NCI-H345 treated with DMSO at 0.1 percent for 48 hours (cell line): ENCODE results near the gene SLC35F3.

Experiments used
- DNase-seq: peaks from one replicate; lab custom pipeline; 2025; ENCODE audit not compliant: unreplicated experiment; lab: John Stamatoyannopoulos, UW

Gene SLC35F3

DNA sequence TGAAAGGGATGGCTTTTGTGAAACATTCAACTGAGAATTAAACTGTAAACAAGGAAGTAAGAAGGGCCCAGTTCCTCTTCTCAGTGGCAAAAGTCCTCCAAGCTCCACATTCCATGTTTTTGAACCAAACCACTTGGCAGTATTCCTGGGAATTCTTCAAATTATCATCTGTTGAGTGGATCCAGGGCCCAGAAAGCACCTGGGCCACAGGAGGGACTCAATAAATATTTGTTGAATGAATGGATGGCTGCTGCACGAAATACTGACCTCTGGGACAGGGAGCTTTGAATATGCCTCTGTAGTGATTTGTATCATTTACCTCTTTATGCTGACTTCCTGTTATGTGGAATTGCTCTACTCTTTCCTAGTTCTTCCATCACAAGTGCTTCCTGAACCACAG is 4.7 kb downstream of the SLC35F3 start:
- DNase-seq = no peak

DNA sequence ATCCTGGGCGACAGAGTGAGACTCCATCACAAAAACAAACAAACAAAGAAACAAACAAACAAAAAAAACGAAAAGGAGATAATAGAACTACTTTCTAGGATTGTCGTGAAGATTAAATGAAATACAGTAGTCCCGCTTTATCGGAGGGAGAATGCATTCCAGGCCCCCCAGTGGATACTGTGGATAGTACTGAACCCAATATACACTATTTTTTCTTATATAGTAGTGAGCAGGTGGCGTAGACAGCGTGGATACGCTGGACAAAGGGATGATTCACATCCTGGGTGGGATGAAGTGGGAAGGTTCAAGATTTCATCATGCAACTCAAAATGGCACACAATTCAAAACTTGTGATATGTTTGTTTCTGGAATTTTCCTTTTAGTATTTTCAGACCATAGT is 8.0 kb downstream of the SLC35F3 start:
- DNase-seq = no peak

DNA sequence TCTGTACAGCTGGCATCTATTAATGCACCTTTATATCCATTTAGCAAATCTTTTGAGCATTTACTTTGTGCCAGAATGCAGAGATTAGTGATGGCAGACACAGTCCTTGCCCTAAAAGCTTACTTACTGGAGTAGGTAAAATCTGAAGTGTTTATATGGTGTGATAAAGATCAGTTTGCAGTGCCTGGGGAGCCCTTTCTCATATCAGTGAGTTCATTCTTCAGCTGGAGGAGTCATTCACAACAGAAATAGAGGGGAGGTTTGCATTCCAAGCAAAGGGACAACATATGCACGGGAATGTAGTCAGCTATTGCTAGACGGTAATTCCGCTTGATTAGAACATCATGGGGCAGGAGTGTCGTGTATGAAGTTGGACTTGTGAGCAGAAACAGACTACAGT is 8.4 kb downstream of the SLC35F3 start:
- no peak for DNase-seq

DNA sequence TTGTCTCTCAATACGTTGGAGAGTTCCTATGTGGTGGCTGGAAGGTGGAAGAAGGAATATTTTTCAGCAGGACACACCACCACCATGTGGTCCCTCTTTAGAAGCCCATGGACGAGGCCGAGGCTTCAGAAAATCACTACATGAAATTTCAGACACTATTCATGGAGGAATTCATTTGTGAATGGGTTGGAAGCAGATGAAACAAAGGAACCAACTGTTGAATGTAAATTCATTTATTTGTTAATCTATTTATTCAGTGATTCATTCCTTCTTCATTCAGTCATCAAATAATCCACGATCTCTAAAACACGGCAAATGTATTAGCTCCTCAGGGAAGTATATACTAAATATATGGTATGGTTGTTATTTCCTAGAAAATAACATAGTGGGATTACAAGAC is 12.2 kb downstream of the SLC35F3 start:
- DNase-seq = no peak

DNA sequence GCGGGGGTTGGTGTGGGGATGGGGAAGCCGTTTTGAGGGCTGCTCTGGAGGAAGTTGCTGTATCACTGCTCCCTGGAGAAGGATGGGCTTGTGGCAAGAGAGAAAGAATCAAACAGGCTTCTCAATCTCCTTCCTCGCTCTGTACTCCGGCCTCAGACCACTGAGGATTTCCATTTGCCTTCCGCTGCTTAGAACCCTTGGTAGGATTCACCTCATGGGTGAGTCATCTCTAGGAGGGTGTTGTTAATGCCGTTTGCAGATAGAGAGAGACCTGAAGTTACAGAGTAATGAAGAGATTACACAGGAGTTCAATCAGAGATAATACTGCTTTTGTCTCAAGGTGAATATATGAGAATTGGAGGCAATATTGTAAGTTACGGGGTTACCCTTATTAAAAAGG is 15.3 kb downstream of the SLC35F3 start:
- no peak for DNase-seq

DNA sequence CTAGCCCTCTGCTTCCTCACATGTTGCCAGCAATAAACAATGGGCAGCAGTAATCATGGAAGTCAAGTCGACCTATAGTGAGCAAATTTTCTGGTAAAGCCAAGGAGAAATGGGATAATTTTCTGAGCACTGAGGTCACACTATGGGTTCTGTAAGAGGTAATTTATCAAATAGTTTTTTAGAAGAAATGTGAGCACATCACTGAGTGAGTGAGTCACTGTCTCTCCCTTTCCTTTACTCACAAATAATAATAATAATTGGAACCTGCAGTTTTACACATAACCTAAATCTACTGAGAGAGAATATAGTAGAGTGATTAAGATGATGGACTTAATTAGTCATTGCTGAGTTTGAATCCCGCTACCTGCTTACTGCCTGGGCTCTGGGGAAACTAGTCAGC is 23.6 kb downstream of the SLC35F3 start:
- DNase-seq = no peak

DNA sequence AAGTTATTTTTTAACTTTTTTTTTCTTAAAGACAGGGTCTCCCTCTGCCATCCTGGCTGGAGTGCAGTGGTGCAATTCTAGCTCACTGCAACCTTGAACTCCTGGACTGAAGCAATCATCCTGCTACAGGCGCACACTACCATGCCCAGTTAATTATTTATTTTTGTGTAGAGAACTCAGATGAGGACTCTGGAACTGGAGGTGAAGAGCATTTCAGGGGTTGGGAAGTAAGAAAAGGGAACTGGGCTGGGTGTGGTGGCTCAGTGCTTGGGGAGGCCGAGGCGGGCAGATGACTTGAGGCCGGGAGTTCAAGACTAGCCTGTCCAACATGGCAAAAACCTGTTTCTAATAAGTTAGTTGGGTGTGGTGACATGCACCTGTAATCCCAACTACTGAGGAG is 28.9 kb downstream of the SLC35F3 start:
- no peak for DNase-seq

DNA sequence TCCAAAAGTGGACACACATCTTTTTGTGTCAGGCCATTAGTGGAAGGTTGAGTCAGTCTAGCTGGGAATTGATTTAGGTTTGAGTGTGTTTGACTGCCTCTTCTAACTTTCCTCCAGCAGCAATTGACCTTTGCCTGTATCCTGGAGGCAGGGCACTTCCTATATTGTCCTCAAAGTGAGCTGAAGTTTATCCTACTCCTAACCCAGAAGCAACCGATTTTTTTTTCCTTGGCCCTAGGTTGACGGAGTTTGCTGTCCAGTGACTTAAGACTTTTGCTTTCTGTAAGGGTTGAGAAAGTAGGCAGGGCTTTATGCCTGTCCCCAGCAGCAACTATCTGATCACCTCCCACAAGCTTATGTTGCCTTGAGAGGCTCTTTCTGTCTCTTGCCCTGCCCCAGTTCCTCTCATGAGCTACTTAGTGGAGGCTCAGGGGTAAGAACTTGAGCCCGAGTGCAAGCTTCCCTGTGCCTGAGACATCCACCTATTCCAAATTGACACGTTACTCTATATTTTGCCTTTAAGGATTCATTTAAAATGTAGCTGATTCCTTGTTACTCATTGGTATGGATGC is 30.9 kb downstream of the SLC35F3 start:
- no peak for DNase-seq

DNA sequence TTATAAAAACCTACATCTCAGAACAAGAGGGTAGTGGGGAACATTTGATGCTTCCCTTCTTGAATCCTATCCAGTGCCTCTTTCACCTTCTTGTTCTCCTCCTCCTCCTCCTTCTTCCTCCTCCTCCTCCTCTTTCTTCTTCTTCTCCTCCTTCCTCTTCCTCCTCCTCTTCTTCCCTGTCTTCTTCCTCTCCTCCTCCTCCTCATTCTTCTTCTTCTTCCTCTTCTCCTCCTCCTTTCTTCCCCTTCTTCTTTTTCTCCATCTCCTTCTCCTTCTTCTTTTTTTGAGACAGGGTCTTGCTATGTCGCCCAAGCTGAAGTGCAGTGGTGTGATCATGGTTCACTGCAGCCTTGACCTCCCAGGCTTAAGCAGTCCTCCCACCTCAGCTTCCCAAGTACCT is 31.9 kb downstream of the SLC35F3 start:
- DNase-seq = no peak

DNA sequence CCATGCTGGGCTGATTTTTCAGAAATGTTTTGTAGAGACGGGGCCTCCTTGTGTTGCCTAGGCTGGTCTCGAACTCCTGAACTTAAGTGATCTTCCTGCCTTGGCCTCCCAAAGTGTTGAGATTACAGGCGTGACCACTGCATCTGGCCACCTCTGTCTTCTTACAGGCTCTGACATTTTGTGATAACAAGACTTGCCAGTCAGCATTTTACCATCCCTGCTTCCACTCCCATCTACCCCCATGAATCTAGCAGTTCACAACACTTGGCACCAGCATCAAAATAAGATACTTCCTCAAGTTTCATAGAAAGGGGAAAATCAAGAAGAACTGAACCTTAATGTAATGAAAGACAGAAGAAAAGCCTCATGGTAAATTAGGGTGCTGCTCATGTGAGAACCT is 32.4 kb downstream of the SLC35F3 start:
- DNase-seq = no peak

DNA sequence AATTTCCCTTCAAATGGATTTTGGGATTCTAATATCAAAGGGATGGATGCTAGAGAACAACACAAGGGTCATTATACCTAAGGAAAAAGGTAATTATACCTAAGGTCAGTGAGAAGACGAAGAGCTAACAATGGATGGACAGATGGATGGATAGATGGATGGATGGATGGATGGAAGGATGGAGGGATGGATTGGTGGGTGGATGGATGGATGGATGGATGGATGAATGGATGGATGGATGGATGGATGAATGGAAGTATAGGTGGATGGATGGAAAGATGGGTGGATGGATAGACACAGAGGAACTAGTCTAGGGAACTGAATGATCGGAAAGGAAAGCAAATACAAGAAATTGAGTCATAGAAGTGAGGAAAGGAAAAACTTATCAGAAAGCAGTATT is 34.0 kb downstream of the SLC35F3 start:
- no peak for DNase-seq

DNA sequence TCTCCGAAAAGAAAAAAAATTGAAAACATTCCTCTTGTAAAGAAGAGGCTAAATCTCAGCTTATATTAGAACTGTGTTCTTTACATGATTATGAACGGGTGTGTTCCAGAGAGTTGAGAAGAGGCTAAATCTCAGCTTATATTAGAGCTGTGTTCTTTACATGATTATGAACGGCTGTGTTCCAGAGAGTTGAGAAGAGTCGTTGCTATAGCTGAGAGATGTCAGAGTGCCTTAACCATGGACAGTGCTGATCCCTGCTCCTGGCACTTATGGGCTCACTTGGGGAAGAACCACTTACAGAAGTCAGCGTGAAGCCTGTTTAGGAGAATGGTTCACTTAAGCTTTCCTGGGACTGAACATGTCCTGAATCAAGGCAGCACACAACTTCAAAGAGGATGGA is 35.0 kb downstream of the SLC35F3 start:
- DNase-seq = no peak

DNA sequence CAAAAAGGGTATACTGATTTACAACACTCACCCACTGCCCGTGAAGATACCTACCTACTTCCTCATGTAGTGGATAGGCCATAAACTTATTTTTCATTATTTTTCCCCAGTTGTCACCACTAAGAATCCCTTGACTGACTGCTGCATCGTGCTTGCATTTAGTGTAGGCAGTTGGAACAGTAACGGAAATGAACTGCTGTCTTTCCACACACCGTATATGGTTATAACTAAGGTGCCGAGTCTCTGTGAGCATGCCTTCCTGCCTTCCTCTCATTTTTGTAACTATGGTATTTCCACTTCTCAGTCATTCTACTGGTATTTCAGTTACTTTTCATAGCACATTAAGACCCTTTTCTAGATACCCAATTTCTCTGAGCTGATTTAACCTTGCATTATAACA is 36.4 kb downstream of the SLC35F3 start:
- DNase-seq = no peak

DNA sequence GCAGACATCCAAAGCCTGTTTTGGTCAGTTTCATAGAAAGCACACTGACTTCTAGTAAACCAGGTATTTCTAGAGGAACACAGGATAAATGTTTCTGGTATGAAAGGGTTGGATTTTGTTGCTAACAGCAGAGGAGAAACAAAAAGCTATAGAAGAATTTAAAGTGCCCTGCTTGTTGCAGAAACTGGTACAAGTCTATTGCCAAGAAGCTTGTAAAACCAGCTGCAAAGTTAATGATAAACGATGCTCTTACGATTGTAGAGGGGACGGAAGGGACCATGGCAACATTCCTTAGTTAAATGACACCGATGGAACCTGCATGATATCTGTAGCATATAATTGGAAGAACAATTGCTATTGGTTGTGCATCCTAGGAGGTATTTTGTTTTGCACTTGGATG is 40.1 kb downstream of the SLC35F3 start:
- DNase-seq = no peak

DNA sequence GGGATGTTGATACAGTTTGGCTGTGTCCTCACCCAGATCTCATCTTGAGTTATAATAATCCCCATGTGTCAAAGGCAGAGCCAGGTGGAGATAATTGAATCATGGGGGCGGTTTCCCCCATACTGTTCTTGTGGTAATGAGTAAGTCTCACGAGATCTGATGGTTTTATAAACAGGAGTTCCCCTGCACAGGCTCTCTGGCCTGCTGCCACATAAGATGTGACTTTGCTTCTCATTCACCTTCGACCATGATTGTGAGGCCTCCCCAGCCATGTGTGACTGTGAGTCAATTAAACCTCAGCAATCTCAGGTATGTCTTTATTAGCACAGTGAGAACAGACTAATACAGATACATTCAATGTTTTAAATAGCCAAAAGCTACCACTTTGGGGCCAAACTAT is 41.1 kb downstream of the SLC35F3 start:
- no peak for DNase-seq

DNA sequence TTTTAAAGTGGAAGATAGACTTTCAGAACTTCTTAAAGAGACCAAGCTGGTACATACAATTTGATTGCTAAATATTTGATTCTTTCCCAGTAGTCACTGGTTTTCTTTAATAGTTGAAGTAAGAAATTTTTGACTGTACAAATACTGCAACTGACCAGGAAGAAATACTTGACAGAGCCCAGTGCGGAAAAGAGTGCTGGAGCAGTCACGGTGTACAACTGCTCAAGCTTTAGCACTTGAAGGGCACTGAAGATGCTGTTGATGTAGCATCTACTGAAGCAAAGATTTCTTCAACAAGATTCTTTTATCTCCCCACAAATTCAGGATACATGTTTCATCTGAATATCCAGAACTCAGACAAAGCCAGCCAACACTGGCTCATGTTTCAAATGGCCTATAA is 41.5 kb downstream of the SLC35F3 start:
- no peak for DNase-seq

DNA sequence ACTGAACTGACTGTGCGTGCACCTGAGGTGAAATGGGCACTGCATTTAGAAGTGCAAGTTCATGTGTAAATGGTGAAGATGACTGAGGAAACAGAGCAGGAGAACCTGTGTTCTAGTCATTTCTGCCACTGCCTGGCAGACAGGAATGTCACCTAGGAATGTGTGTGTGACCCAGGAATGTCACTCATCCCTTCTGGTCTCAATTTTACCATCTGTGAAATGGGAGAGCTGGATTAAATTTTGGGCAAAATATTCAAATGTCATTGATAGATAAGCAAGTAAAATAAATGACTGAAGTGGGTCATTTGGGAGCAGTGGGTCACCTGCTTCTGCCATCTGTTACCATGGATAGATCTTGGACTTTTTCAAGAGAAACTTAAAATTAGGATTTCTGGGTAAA is 42.2 kb downstream of the SLC35F3 start:
- no peak for DNase-seq

DNA sequence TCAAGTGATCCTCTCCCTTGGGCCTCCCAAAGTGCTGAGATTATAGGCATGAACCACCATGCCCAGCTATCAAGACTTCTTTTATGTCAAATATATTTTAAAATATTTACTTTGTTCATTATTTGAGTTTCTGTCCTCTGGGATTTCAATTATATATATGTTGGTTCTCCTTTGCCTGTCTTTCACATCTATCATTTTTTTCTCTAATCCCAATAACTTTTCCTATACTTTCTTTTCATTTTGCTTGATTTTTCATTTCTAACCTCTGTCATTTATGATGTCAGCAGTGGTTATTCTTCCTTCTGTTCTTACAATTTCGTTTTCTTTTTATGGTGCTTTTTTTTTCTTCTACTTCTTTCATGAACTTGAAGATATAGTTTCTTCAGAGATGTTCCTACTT is 47.3 kb downstream of the SLC35F3 start:
- no peak for DNase-seq

DNA sequence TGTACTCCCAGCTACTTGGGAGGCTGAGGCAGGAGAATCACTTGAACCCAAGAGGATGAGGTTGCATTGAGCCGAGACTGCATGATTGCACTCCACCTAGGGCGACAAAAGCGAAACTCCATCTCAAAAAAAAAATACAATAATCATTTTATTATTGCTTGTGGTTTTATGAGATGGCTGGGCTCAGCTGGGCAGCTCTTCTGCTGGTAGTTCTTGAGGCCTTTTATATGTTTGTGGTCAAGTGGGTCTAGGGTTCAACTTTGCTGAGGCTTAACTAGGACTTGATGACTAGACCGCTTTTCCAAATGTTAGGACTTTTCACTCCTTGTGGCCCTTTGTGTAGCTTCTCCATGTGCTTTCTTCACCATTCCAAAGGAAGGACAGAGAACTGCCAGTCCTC is 53.2 kb downstream of the SLC35F3 start:
- DNase-seq = no peak

DNA sequence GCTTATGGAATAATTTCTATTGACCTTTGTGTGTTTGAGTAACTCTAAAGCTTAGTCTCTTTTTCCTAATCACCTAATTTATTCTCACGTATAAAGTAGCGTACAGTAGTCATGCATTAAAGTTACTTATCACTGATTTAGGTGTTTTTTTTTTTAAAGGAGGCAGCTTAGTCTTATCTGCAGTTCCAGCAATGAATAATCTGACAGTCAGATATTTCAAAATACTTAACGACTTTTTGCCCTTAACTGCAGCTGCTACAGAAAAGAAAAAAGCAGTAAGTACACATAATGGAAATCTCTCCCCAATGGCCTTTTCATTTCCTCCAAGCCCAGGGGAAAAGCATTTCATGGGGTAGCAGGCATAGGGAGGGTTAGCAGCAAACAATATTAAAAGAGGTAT is 54.6 kb downstream of the SLC35F3 start:
- no peak for DNase-seq

DNA sequence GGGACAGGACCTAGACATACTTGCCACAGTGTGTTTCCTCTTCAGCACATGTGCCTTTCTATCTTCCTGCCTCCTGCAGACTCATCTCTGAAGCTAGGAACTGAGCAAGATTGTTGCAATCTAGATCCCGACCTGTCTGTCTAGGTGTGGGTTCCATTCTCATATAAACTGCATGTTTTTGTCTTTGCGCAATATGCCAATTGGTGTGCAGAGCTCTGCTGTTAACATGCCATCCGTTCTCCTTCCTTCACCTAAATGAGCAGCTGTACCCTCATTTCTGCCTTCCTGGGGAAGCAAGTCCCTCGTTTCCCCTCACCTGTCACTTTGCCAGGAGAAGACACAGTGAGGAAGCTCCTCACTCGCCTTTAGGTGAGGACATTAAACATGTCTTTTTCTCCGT is 55.5 kb downstream of the SLC35F3 start:
- no peak for DNase-seq

DNA sequence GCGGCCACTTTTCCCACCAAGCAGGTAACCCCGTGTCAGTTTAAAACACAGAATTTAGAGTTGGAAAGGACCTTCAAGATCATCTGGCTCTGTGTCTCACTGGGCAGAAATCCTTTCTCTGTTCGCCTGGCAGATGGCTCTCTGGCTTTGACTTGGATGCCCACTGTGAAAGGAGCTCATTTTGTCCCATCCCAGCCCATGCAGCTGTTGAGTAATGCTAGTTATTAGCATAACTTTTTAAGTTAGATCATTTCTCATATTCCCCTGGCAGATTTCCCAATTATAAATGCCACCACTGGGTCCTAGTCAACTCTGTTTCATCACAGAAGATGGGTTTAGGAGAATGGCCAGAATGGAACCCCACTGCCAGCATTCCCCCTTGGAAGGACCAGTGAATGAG is 55.9 kb downstream of the SLC35F3 start:
- DNase-seq = no peak

DNA sequence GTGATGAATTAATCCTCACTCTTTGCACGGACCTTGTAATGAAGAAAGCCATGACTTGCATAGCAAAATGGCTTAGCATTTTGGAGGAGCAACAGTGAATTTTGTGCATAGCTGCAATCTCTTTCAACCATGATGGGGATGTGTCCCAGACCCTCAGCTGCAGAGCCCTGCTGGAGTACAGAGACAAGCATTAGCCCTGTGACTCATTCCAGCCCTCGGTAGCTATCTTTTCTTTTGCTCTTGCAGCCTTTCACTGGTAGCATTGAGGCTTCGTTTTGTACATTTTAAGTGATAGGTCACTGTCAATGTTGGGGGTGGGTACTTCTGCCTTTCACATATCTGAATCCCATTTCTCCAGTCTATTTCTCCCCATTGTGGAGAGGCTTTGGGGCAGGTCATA is 58.4 kb downstream of the SLC35F3 start:
- DNase-seq = no peak

DNA sequence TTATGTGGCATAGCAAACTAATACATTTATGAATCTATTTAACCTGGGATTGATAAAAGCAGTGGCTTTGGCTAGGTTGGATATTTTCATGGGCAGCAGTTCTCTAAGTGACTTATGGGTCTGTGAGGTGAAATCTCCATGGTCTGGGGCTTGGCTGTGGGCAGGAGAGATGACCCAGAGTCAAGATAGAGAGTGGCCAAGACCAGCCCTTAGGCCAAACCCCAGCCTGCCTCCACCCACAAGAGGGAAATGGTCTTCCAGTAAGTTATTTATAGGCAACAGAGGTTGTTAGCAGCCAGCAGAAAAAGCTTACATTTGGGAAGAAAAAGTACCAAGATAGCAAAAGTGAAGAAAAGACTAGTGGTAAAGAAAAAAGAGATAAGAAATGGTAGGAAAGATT is 61.4 kb downstream of the SLC35F3 start:
- no peak for DNase-seq
